NK-92 treated with Interleukin-12 subunit alpha and Interleukin-12 subunit beta, amount 100 ng/mL, for 24 hours (cell line): ENCODE data around the gene GABRB2.

Source experiments
- DNase-seq: peaks from one replicate; lab custom pipeline; 2025; lab: John Stamatoyannopoulos, UW

The GABRB2 gene

DNA sequence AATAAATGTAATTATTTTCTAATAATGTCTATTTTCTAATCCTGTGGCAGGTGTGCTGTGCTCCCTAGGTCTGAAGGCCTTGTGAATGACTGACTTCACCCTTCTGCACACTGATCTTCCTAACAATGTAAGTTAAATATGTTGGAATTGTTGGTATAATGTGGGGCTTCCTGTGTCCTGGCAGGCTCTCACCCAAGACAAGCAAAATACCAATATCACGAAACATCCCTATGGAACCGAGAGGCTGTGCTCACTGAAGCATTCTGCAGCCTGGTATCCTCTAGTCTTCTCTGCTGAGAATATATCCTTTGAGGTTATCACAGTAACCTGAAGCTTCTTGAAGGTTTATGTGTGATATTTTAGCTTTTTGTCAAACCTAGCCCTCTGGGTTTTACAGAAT, 159.4 kb downstream of the GABRB2 start:
- DNase-seq, result no peak

DNA sequence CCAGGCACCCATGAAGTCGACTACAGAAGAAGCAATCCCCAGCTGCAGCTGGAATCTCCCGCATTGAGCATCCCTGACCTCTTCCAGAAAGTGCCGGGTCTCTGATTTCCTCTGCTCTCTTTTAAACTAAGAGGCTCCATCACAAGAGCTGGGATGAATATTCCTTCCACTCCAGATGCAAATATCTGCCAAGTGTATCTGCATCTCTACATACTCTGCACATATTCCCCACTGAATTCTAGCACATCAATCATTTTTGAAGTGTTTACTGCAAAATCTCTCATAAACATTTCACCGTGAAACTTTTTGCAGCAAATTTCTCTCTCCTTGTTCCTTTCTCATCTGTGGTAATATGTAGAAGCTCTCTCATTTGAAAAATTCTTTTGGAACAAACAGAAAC, 161.5 kb downstream of the GABRB2 start:
- DNase-seq, result no peak

DNA sequence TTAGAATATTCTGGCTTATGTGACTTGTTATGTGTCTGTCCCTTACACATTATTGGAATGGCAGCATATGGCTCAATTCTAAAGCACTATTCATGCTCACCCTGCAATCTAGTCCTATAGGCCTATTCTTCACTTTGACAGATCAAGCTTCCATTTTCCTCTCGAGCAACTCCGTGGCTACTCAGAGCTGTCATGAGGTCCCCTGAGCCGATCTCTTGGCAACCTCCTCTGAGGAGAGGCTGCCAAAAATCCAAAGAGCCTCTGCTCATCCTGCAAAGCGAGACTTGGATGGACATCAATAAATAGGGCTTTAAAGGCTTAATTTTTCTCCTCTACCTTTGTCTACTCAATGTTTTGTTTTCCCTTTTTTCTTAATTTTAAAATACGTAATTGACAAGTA, 163.8 kb downstream of the GABRB2 start:
- no peak for DNase-seq

DNA sequence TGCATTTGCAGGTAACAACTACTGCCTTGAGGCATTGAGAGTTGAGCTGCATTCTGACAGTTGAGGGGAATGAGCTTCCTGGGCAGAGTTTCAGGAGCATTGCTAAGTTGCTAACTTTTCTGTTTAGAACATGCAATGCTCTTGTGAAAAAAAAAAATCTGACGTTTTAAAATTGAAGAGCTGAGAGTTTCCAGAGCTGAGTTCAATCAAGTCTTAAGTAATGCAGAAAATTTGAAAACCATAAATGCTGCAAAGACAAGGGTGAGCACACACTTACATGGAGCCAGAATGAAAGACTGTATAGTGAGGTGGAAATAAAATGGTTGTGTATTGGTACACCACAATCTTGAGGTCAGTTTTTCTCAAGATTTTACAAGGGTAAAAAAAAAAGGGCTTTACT, 166.0 kb downstream of the GABRB2 start:
- no peak for DNase-seq

DNA sequence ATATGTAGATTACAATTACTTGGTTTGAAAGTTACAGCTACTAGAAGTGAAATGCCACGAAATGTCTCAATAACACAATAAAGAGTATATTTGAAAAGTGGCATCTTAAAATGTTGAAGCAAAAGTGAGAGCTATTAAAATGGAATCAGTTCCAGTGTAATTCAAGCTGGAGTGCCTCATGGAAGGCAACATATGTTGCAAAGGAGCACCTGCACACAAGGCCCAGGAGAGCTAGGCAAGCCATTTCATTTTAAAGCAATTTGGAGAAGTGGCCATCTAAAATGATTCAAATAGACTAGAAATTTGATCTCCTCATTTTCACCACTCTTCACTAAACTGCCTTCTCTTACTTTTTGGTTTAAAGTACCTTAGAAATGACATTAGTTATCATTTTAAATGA, 167.8 kb downstream of the GABRB2 start:
- DNase-seq, result no peak

DNA sequence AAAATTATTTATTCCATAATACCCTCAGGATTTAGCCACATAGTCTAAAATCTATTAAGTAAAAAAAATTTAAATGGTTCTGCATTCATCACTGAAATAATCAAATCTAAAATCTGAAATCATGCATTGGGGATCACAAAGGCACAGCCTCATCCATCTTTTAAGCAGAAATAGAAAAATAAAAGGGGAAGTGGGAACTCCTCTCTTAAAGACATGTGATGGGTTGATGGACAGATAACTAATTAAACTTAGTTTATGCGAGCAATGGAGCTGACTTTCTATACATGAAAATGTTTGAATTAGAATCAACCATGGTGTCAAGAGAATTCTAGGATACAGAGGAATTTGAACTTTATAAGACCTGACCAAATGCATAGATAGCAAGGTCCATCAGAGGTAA, 170.5 kb downstream of the GABRB2 start:
- no peak for DNase-seq

DNA sequence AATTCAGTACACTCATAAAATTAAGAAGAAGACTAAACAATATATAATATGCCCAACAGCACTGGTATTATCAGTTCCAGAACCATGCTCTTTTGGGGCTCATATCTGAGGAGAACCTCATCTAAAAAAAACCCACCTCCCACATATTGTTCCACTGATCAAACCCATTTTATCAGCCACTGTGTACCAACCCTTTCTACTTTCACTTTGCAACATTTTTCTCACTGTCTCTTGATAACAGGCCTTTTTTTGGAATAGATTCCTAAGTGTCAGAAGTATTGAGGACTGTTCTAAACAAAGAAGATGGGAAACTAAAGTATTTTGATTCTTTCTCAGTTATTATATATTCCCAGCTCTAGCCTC, 173.2 kb downstream of the GABRB2 start:
- DNase-seq, result no peak

DNA sequence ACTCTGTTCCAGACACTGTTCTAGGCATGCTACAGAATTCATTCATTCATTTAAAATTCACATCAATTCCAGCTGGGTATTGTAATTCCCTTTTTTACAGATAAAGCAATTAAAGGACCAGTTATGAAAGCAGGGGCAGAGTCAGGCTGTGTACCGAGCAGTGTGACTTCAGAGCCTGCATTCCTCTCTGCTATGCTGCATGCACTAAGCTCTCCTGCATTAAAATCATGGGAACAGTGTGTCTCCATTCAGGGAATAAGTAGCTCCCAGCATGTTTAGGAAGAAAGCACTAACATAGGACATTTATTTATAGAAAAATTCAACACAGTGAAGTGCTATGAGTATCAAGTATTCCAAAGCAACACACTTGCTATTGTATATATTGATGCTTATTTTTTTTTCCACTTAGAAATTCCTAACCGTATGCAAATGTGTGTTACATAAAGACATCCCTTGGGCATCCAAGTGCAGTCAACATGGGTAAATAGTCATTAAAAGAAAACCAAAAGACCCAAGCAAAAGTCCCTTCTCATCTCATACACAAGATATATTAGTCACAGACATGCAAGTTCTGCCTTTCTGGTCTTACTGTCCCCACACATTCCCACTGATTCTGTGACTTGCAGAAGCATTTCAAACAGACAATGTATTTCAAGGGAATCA, 173.7 kb downstream of the GABRB2 start:
- no peak for DNase-seq

DNA sequence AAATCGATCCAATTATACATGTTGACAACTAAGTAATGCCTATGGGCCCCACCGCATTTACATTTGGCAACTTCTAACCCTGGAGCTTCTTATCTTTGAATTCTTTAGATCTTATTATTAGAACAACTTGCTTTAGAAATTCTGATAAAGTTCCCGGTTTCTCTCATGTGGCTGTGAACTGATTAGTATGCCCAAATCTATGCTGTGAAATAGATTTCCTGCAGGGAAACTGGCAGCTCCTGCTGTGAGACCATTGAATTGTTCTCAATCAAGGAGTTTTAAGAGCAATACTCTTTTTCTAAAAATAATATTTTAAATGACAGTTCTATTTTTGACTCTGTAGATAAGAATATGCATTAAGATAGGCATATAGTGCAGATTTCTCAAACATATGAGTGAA, 177.5 kb downstream of the GABRB2 start:
- DNase-seq, result no peak

DNA sequence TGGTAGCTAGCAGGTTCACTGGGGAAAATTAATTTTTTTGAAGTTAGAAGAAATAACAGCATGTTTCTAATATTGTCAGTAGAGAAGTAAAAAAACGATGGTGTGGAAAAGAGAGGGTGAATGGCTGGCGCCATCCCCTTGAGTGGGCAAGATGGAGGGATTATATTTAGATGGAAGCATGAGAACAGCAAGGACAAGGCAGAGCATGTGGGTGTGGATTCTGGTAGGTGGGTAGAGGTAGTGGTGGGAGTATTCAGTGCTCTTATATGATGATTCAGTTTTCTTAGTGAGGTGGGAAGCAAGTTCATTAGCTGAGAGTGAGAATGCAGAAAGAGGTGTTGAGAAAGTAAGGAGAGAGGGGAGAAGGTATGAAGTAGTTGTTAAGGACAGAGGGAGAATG, 188.1 kb downstream of the GABRB2 start:
- no peak for DNase-seq

DNA sequence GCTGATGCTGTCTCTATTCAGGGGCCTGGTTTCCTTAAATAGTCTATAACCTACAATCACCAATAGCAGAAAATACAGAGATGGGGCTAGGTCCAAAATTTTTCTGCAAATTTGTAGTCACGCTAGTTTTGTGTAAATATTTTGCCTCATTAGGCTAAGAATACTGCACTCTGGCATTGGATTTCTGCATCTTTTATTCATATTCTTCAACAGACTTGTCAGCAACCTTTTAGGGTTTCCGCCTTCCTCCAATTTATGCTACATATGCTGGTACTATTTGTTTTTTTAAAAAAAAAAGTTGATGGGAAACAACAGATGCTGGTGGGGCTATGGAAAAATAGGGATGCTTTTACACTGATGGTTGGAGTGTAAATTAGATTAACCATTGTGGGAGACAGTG, 202.3 kb downstream of the GABRB2 start:
- no peak for DNase-seq

DNA sequence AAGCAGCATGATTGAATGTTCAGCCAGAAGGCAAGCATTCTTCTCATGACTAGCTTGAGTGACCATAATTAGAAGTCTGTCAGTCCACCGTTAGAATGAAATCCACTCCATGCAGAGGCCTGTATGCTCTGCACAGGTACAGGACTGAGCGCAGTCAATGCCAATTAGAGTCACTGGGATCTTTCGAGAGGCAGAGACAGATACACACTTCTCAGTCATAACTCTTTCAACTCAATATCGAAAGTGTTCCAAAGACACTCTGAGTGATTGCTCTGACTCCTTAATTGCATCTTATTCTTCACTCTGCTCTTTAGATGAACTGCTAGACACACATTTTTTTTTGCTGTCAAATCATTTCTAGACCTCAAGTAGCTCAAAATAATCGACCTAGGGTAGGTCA, 203.6 kb downstream of the GABRB2 start:
- DNase-seq, result no peak

DNA sequence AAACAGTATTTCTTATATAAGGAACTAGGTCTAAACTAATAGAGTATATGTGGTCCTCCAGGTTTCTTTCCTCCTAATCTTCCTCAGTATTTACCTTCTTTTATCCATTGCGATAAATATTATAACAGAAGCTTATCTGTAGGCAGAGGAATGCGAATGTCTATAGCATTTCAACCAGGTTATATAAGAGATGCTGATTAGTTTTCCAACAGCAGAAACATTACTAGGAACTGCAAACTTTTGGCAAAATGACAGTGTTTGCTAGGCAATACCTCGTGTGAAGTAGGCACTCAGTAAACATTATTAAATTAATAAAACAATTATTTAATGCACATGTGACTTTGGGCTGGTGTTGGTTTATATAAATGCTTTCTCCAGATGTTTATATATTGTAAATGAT, 206.5 kb downstream of the GABRB2 start:
- no peak for DNase-seq

DNA sequence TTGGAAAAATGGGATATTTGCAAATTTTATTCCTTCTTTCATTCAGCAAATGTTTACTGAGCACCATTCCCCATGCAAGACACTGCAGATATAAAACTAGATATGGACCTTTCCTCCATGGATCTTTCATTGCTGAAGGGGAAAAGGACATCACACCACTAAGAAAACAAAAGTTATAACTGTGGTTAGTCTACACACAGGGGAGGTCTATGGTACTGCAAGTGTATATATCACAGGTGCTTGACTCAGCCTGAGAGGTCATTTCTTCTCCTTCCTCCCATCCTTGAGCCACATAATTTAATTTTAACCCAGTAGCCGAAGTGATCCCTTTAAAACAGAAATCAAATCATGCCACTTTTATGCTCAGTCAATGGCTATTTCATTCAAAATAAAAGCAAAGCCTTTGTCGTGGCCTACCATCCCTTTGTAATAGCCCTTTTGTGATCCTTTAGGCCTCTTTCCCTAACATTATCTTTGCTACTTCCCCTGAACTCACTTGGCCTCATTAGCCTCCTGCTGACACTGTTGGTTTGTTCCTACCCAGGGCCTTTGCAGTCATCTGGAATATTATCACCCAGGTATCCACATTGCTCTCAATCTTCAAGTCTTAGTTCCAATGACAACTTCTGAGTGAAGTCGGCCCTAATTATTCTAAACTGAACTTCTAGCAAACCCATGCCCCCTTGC, 213.2 kb downstream of the GABRB2 start:
- no peak for DNase-seq

DNA sequence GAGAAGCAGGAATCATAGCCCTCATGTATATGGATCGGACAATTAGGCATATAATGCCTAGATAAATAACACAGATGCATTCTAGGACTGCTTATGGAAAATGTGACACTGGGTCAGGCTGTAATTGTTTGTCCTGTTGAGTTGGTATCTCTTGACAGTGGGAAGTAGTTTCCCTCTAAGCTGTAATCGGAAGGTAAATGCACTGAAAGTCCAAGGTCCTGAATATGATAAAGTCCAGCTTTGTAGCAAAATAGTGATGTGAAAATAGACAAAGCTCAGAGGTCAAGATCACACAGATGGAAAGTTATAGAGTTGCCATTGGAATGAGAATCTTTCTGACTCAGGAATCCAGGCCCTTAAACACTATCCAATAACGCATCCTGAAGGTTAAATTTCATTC, 214.2 kb downstream of the GABRB2 start:
- no peak for DNase-seq

DNA sequence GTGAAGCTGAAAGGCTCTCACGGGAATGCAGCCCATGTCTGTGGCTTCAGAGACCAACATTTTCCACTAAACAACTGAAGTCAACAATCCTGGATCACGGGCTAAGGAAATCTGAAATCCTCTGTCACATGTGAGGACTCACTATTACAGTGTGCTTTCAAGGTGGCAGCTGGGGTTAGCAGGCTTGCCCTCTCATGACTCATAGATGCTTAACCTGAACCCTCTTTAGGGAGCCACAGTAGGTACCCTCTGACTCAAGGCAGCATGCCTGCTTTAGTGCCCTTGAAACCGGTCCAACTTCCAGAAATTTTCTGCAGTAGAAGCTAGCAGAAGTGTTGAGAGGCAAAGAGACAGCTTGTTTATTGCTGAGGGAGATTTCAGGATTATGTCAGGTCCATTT, 232.5 kb downstream of the GABRB2 start:
- no peak for DNase-seq

DNA sequence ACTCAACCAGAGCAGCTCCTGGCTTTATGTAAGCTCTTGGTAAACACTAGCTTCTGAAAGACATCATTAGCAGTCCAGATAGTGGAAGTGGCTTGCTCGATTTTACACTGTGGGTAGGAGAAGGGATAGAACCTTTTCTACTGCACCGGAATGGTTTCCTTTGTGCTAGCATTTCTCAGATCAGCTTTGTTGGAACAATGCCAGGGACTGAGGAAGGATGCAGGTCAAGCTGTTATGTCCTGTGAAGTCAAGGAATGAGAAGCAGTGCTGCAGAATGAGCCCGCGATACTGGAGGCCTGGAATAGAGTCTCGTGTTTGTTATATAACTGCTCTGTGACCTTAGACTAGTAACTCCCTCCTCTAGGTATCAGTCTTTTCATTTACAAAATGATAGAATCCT, 233.6 kb downstream of the GABRB2 start:
- DNase-seq, result no peak

DNA sequence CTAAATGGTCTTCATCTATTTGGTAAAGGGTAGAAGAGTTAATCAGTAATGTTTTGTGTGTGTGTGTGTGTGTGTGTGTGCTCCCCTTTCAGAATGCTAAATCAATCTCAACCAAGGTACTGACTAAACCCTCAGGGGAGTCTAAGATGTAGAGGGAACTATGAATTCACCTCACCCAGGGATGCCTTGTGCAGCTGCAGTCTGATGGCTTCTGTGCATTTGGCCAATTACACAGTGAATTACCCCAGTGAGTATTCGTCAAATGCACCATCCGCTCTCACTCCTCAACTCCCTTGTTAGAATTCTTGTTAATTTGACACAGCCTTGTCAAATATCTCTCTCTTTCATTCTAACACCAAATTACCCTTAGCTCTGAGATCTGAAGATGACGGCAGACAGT, 234.6 kb downstream of the GABRB2 start:
- DNase-seq, result no peak

DNA sequence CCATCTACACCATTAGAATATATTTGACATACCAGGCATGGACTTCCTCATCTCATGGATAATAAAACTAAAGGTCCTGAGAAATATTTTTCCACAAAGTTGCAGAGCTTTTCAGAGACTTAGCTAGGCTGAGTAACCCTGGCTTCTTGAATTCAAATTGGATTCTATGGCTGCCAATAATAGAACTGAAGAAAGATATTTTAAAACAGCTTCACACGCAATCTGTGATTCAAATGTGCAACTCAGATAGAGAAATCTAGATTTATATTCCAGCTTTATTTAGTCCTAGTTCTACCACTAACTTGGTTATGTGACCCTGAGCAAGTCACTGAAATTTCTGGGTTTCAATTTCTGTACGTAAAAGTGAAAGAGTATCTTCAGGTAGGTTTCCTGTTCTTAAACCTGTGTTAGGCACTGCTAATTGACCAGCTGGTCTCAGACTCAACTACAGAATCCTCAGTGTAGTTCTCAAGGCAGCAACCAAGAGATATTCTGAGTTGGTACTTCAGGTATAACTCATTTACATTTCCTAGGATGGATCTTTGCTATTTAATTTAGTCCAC, 235.3 kb downstream of the GABRB2 start:
- no peak for DNase-seq

DNA sequence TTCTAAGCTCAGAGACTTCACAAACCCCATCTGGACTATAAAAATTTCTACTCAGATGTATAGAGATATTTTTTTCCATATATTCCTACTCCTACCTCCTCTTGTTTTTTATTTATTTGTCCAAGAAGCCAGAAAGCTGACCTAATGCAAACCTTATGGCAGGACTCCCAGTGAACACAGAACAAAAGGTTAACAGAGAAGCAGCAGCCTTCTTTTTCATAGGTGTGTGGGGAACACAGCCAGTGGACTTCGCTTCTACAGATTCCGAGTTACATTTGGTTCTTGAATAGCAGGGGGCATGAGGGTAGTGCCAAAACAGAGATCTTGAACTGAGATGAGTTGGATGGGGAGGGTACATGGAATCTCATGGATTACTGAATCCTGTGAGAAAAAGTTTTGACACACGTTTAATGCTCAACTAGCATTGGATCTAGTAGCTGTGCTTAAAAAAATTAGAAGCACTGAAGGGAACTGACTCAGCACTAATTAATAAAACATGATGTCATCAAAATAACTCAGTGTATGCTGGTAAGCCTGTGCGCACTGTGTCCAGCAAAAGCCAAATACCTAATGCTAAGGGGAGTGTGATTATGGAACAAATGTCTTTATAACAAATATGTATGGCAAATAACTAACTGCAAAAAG, 240.1 kb downstream of the GABRB2 start:
- DNase-seq, result no peak

DNA sequence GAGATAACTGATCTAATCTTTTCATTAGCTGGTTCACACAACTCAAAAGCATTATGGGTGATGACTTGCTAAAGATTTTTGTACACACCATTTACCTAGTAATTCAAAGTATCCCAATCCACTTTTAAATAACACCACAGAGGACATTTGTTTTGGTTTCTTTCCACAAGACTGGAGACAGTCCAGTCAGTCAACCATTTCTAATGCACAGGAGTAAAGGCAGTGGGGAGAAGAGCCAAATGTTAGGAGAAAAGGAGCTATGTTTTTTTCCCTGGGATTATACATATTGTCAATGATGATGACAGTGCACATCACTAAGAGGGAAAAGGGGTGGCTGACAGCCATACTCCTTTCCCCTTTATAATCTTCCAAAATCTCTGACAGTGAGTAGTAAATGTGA, 240.9 kb downstream of the GABRB2 start:
- DNase-seq, result no peak

DNA sequence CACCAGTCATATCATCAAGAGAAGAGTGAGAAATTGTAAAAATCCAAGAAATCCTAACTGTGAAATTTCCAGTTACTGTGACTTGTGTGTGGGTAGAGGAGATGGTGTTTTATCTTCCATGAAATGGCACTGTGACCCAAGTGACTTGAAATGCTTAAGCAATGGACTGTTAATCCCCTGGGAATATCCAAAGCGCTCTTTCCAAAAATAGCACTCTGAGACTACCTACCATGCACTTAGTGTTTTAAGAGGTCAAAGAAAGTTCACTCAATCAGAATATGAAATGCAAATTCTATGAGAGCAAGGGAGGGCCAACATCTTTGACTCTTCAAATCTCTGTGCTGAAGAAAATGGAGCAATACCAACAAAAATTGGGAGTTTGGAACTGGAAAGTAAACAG, 244.0 kb downstream of the GABRB2 start:
- DNase-seq, result no peak

DNA sequence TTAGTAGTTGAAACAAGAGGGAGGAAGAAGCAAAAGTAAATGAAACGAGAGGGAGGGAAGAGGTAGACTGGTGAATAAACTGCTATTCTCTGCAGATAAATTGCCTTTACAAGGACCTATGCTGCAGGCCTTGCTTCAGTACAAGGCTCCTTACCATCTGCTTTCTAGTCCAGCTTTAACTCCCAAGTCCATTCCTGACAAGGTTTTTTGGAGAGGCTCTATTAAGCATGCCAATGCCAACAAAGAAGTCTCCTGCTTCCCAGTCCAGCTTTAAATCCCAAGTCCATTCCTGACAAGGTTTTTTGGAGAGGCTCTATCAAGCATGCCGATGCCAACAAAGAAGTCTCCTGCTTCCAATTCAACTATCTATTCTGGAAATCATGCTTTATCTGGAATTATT, 244.9 kb downstream of the GABRB2 start:
- DNase-seq, result no peak
